ENCODE measurements around the gene CADM3. TPM values are rescaled to one million over a fixed set of nuclear protein-coding genes. Genes with fewer than 3 reads are reported as not detected.

Gene CADM3
- total RNA-seq, 4 donors from 2014 or later, result 0.73 to 4.8 (median 3.8) TPM

DNA sequence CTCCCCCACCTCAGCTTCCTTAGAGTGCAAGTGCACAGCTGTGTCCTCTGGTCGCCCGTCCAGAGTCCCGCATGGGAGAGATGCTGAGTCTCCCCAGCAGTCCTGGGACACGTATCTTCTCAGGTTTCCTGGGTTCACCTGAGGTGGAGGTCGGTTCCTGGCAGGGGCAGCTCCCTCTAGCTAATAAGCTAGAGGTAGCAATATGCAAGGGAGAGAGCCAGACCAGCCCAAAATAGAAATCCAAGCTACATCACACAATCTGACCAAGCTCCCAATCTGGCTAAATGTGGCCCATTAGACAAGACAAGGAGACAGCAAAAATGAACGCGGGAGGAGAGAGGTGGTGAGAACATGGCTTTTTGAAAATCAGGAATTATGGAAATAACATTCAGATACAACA is 30.9 kb upstream of the CADM3 start:
- Histone ChIP-seq H3K9me3 (no peaks in the 10 kb centered on the region), H3K27ac (no peak overlapping the region), H3K27me3 (no peaks in the 10 kb centered on the region), H3K4me3 (replicated peaks in 1 of 3) (no peak overlapping the region), H3K4me1 (no peaks in the 10 kb centered on the region), H3K36me3 (no peaks in the 10 kb centered on the region)
- no peak for TF ChIP-seq POLR2A (IDR thresholded peaks at IDR 0.05)
- TF ChIP-seq, protein P1, sequence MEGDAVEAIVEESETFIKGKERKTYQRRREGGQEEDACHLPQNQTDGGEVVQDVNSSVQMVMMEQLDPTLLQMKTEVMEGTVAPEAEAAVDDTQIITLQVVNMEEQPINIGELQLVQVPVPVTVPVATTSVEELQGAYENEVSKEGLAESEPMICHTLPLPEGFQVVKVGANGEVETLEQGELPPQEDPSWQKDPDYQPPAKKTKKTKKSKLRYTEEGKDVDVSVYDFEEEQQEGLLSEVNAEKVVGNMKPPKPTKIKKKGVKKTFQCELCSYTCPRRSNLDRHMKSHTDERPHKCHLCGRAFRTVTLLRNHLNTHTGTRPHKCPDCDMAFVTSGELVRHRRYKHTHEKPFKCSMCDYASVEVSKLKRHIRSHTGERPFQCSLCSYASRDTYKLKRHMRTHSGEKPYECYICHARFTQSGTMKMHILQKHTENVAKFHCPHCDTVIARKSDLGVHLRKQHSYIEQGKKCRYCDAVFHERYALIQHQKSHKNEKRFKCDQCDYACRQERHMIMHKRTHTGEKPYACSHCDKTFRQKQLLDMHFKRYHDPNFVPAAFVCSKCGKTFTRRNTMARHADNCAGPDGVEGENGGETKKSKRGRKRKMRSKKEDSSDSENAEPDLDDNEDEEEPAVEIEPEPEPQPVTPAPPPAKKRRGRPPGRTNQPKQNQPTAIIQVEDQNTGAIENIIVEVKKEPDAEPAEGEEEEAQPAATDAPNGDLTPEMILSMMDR (IDR thresholded peaks at IDR 0.05), result no peak
- intact Hi-C loops (cut with DNase I), result no loop called here
- no peak for DNase-seq
- WGBS, 2 donors, result 62 to 72% methylated on average over 7 of the region's 7 CpGs

DNA sequence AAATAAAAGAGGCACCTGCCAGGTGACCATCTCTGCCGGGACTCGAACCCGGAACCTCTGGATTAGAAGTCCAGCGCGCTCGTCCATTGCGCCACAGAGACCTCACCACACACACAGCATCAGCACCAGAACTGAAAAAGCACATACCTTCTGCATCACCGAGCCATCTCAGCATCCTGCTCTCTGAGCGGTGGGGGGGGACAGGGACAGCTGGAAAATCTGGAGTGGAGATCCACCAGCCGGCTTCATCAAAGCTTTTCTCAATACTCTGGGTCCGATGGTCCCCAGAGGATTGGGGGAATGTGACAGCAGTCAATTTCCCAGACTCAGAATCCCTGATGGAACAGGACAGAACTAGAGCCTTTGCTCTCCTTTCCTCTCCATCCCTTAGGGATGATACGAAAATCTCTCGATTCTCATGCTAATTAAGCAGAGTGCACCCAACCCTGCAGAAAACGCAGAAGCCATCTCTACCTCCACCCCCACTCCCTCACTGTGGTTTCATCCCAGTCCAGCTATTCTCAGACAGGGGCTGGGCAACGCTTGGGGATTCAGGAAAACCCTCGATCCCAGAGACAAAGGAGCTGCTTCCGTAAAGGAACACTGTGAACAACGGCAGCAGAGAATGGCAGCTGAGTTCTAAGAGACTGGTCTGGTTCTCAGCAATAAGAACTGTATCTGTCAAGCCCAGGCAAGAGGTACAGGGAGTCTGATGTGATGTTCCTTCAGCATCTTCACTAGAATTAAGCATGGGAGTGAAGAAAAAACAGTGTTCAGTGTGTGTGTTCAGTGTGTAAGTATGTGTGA is 29.6 kb upstream of the CADM3 start:
- Histone ChIP-seq H3K4me3 (replicated peaks in 1 of 3) (no peak overlapping the region), H3K27ac (no peak overlapping the region), H3K36me3 (no peaks in the 10 kb centered on the region), H3K27me3 (no peaks in the 10 kb centered on the region), H3K4me1 (no peaks in the 10 kb centered on the region), H3K9me3 (no peaks in the 10 kb centered on the region)
- TF ChIP-seq POLR2A (IDR thresholded peaks at IDR 0.05), result no peak
- TF ChIP-seq, protein P1 (IDR thresholded peaks at IDR 0.05), result no peak
- no peak for DNase-seq
- intact Hi-C loops (cut with DNase I), result no loop called here
- WGBS, 2 donors, result 43 to 47% methylated on average over 18 of the region's 18 CpGs

DNA sequence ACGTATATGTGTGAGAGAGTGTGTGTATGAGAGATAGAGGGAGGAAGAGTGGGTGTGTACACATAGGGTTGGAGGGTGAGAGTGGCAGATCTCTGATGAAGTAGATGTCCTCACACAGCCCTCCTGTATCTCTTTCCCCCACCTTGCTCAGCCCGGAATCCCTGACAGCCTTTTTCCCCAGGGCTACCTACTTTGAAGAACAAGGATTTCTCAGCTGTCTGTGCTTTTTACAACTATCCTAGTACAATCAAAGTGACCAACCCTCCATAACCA is 29.1 kb upstream of the CADM3 start:
- Histone ChIP-seq H3K4me3 (replicated peaks in 1 of 3) (no peak overlapping the region), H3K27ac (no peak overlapping the region), H3K36me3 (no peaks in the 10 kb centered on the region), H3K27me3 (no peaks in the 10 kb centered on the region), H3K4me1 (no peaks in the 10 kb centered on the region), H3K9me3 (no peaks in the 10 kb centered on the region)
- intact Hi-C loops (cut with DNase I), result no loop called here
- WGBS, 2 donors, result 44 to 51% methylated on average over 2 of the region's 2 CpGs
- DNase-seq, result no peak
- no peak for TF ChIP-seq POLR2A (IDR thresholded peaks at IDR 0.05)
- TF ChIP-seq, protein P1 (IDR thresholded peaks at IDR 0.05), result no peak

DNA sequence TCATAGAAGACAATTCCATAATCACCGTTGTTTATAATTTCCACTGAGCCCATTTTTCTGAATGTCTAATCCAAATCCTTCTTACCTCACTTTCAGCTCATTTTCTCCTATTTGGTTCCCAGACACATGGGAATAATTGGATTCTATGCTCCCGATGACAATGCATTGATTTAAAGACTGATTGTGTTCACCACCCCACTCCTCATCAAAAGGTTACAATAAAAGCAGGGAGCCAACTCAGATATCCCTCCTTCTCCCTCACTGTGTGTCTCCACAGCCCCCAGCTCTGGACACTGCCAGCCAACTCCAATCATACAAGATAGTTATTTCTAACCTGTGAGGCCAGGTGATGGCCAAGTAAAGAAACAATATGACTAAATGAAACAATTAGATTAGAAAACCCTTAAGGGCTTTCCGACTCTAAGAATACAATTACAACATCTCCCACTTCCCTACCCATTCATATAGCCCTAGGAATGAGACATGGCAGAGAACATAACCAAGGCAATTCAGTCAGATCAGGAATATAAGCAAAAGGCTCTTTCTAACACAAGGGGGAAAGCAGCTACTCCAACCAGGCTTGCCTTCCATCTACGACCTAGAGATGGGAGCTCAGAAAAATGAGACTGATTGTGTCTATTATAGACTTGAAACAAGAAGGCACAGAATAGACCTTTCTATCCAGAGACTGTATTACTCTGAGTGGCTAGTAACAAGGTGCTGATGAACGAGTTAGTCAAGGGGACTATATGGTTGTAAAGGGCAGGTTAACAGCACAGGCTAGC is 28.5 kb upstream of the CADM3 start:
- Histone ChIP-seq H3K4me1 (no peaks in the 10 kb centered on the region), H3K9me3 (no peaks in the 10 kb centered on the region), H3K36me3 (no peaks in the 10 kb centered on the region), H3K27me3 (no peaks in the 10 kb centered on the region), H3K27ac (no peak overlapping the region), H3K4me3 (replicated peaks in 1 of 3) (no peak overlapping the region)
- TF ChIP-seq POLR2A (IDR thresholded peaks at IDR 0.05), result no peak
- TF ChIP-seq, protein P1 (IDR thresholded peaks at IDR 0.05), result no peak
- intact Hi-C loops (cut with DNase I), result no loop called here
- DNase-seq, result no peak
- 61 to 64% methylated on average over 5 of the region's 5 CpGs for WGBS, 2 donors

DNA sequence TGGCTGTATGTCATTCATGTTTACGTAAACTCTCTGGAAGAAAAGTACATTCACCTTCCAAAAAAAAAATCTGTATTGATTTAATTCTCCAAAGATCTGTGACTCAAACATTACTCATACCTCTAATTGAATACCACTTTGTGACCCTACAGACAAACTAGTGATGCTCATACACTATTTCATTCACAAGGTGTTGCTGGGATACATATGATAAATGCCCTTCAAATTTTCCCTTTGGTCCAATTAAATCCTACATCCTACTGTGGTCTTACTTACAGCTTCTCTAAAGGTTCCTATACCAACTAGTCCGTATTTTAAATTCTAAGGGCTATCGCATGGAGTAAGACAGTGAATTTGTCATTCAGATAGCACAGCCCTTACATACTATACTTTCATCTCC is 26.8 kb upstream of the CADM3 start:
- TF ChIP-seq, protein P1 (IDR thresholded peaks at IDR 0.05), result no peak
- no peak for TF ChIP-seq POLR2A (IDR thresholded peaks at IDR 0.05)
- H3K9me3 ChIP-seq, result no peaks in the 10 kb centered on the region
- no peaks in the 10 kb centered on the region for H3K27me3 ChIP-seq
- no peak overlapping the region for H3K27ac ChIP-seq
- no peaks in the 10 kb centered on the region for H3K4me1 ChIP-seq
- no peak for DNase-seq
- 92 to 94% methylated on average over 3 of the region's 3 CpGs for WGBS, 2 donors
- no peaks in the 10 kb centered on the region for H3K36me3 ChIP-seq
- H3K4me3 ChIP-seq (replicated peaks in 1 of 3), result no peak overlapping the region
- intact Hi-C loops (cut with DNase I), result no loop called here

Data from thyroid gland (tissue), 4 donors.